Measurements from ENCODE around the gene POLR2B.
"Not testable (repeated sequence)": the region's sequence is repeated elsewhere in the genome, so short reads cannot be mapped to it uniquely, and the experiment has no call there.

The POLR2B gene

GRCh38 chr4:56990109-56990905 lies 11.6 kb downstream of the POLR2B start:
- DNase-seq = no peak

DNA sequence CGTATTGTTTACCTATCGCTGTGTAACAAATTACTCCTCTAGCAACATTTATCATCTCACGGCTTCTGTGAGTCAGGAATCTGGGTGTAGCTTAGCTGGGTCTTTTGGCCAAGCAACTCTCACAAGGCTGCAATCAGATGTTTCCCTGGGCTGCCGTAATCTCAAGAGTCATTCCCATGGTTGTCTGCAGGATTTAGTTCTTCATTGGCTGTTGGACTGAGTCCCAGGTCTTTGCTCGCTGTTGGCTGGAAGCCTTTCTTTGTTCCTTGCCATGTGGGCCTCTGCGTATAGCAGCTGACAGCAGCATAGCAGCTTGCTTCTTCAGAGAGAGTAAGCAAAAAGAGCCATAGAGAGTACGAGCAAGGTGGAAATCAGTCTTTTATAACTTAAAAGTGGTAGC lies 16.8 kb downstream of the POLR2B start:
- peak; percentile 76 for DNase-seq

- DNase-seq = no peak
These were observed 21.1 kb downstream of the POLR2B start for GRCh38 chr4:56999751-57000150.

DNA sequence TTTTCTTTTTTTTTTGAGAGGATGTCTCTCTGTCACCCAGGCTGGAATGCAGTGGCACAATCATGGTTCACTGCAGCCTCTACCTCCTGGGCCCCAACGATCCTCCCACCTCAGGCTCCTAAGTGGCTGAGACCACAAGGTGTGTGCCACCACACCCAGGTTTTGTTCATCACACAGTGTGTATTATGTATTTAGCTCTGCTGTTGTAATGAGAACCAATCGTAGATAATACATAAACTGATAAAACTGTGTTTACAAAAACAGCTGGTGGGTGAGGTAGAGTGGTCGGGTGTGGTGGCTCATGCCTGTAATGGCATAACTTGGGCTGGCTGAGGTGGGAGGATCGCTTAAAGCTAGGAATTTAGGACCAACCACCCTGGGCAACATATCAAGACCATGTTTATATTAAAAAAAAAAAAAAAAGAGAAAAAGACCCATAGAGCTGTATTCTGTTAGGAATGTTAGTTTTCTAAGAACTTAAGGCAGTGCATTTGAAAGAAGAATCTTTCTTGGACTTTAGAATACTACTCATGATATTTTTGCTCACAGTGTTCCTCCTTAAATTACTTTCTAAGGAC lies 34.9 kb downstream of the POLR2B start:
- no peak for DNase-seq

- DNase-seq = no peak
These were observed 40.3 kb downstream of the POLR2B start for GRCh38 chr4:57018980-57019379.

DNA sequence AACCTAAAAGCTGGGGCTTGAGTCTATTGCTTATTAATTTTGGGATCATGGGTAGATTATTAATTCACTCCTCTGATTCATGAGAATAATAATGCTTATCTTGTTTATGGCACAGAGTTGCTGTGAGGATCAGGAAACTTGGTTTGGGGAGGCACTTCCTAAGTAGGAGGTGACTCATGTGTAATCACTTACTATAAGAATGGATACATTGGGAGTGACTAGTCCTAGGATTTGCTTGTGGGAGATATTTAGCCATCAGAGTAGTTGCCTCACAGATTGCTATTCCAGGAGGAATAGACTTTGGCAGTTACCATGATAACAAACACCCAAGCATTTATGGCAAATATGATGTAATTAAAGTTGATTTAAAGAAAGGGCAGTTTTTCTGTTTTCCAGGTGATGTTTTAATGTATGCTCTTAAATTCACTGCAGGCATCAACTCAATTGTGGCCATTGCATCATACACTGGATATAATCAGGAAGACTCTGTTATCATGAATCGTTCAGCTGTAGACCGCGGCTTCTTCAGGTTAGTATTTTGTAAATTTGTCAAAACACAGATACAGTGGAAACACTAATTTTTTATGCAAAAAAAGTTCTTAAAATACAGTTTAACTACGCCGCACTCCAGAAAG lies 41.9 kb downstream of the POLR2B start:
- no peak for DNase-seq

GRCh38 chr4:57023104-57023503 lies 44.4 kb downstream of the POLR2B start:
- no peak for DNase-seq

- DNase-seq = no peak
These were observed 55.8 kb downstream of the POLR2B start for GRCh38 chr4:57034520-57034919.

DNA sequence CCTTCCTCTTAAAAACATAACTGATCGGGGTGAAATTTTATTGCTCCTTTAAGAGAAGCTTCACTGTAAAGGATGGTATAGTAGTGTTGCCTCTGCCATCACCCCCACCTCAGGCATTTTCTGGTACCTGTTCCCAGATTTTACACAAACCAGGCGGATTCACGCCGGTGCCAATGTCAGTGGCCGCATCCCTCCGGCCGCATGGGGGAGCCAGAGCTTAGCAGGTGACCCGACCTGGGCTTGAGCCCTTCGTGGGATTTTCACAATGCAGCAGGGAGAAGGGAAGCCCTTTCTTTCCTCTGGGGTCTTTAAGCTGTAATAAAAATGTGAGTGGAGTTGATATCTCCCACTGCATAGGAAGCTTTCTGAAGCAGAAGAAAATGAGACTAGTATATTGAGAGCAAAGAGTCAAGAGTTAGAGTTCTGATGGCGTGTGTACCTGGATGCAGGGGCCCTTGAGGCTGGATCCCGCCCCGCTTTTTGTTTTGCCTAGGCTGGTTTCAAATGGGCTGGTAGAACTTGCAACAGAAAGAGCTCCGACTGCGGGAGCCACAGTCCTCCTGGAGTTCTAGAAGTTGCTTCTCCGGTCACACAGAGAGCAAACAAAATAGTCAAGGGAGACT lies 59.4 kb downstream of the POLR2B start:
- peak; percentile 53 for DNase-seq

DNA sequence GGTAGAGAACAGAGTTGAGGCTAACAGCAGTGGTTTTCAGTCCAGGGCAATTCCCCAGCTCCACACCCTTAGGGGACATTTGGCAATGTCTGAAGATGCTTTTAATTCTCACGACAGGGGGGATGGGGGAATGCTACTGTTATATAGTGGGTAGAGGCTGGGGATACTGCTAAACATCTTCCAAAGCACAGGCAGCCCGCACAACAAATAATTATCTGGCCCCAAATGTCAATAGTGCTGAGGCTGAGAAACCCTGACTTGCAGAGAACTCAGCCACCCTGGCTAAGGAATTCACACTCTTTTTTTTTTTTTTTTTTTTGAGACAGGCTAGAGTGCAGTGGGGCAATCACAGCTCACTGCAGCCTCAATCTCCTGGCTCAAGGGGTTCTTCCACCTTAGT lies 60.6 kb downstream of the POLR2B start:
- no peak for DNase-seq

DNA sequence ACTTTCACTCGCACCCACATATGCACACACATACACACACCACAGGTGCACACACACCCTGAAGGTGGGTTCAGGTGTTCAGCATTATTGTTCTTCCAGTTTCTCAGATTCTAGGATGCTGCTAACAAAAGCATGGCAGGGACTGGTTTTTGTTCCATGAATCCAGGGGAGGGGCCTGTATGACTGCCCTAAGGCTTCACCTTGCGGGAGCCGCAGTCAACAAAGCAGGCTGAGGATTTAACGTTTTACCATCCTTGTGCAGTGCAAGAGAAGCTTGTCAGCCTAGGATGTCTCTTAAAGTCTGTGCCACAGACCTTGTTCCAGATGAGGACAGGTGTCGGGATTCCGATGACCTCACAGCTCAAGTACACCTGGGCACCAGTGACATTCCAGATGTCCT lies 61.8 kb downstream of the POLR2B start:
- no peak for DNase-seq

DNA sequence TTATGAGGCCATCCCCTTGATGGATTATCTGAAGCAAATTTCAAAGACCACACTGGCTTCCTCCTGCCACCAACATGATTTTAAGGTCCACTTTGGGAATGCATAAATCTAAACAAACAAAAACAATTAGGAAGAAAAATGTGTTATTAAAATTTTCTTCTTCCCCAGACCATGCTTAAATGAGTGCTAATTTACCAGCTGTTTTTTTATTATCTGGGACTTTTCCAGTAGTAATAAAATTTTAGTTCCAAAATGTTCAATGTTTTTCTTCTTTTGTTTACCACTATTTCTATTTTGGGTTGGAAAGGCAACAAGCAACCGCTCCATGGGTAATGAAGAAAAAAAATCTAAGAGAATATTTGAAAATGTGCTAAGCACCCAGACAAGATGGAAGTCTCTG lies 62.3 kb downstream of the POLR2B start:
- no peak for DNase-seq

DNA sequence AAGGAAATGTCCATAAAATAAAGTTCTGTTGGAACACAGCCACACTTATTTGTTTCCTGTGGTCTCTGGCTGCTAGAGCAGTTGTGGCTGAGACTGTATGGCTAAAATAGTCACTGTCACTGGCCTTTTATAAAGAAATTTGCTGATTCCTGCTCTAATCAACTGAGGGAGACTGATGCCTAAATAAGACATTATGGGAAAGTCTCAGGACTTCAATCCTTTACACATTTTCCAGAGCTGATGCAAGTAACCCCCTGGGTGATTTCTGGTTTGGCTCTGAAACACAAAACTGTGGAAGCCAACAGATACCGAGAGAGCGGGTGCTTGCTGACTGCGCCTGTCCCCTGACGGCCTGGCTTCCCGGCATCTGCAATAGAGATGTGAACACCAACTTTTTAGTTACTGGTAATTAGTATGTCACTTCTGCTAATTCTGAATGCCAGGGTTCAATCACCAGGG lies 64.0 kb downstream of the POLR2B start:
- DNase-seq = peak; percentile 63

DNA sequence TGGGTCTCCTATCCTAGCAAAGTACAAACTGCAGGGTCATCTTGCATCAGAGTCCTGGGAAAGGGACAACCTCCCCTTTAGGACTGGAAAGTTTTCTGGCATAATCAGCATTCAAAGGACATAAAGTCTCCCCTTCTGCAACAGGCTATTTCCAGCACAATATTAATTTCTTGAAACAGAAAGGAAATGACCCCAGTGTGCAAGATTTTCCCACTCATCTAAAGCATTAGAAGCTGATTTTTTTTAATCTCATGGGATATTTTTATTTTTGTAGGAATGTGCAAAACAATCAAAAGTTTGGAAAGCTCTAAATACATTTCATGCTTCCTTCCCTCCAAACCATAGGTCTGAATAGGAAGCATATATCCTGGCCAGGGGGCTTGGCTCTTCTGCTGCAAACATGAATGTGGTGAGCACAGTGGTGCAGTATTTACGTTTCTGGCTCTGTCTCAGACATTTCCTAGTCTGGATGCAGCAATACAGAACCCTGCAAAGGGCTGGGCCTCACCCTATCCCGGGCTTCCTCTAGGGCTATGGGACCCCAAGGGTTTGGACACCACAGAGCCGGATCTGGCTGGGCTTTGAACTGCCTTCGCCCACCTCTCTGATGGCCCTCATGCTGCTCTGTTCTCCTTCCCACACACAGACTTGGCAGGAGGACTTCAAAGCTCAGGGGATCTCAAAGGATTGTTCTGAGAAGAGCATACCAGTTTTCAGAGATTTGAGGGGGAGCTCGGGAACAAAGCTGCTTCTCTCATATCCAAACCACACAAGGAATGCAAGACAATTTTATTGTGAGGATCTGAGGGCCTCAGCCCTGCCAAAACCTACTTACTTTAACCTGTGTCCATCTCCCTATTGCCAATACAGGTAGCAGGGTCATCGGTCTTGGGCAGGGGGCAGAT lies 64.9 kb downstream of the POLR2B start:
- DNase-seq = peak; percentile 89

DNA sequence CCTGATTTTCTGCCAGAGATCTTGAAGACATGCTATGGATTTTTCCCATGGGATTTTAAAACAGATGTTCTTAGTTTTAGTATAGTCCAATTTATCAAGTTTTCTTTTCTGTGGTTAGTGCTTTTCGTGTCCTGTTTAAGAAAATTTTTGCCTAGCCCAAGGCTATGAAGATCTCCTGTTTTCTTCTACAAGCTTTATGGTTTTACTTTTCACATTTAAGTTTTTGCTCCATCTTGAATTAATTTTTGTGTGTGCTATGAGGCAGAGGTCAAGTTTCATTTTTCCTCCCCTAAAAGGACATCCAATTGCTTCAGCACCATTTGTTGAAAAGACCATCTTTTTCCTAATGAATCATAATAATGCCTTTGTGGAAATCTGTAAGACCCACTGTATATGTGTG lies 65.6 kb downstream of the POLR2B start:
- DNase-seq = no peak

- DNase-seq = no peak
These were observed 66.3 kb downstream of the POLR2B start for GRCh38 chr4:57044996-57045395.

DNA sequence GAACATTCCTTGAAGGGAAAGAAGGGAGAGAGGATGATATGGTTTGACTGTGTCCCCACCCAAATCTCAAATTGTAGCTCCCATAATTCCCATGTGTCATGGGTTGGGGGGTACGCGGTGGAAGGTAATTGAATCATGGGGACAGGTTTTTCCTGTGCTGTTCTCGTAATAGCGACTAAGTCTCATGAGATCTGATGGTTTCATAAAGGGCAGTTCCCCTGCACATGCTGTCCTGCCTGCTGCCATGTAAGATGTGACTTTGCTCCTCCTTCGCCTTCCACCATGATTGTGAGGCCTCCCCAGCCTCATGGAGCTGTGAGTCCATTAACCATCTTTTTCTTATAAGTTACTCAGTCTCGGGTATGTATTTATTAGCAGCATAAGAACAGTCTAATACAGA lies 68.3 kb downstream of the POLR2B start:
- not testable (repeated sequence) for DNase-seq

DNA sequence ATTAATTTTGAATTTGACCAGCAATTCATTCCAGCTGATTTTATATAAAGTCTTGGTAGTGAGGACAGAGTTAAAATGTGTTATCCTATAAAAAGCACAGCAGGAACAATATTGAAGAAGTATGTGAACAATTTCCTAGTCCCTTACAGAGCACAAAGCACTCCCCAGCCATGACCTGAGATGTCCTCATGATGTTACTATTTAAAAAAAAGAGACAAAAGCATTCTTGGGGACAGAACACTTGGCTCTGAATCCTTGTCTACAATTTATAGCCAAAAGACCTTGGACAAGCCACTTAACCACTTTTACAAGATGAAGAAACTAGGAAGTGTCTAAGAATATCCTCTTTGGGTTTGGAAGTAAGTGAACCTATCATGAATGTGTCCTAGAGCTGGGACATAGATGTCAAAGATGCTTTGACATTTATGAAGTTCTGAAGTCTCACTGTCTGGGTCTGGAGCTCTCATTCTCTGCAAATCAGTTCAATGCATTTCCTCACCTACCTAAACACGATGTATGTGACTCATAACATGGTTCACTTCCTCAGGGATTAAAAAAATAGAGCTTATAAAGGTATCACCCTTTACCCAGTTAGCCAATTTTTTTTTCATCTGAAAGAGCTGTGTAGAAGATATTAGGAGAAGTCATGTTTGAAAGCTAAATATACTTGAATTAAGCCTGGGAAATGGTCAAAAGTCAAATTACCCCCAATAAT lies 70.1 kb downstream of the POLR2B start:
- no peak for DNase-seq

DNA sequence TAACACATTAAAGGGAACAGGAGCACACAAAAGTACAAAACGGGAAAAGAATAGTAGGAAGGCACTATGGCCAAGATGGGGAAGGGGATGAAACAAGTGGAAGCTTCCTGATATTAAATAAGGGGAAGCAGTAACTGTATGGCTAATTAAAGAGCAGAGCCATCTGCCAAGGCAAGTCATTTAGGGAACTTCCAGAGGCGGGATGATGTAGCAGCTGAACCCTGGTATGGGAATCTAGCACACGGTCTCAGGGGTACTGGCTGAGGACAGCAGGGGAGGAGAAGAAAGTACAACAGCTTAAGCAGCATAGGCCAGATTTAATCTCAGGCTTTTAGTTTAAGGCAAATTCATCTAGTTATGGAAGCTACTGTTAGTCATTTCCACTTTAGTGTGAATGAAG lies 72.4 kb downstream of the POLR2B start:
- no peak for DNase-seq

DNA sequence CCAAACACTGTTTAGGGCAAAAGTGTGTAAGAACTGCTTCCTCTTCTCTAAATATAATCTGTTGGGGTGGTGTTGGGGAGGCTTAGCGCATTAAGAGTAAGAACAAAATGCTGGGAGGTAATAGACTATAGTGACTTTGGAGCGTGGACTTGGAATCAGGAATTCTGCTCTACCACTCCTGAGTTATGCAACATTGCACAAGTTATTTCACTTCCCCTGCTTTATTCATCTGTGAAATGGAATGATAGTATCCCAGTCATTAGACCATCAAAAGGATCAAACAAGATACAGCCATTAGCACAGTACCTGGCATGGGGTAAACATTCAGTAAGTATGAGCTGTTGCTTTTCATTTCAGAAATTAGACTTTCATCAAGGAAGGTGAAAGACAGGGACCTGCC lies 72.8 kb downstream of the POLR2B start:
- DNase-seq = no peak

GRCh38 chr4:57053508-57053907 lies 74.8 kb downstream of the POLR2B start:
- DNase-seq = no peak

DNA sequence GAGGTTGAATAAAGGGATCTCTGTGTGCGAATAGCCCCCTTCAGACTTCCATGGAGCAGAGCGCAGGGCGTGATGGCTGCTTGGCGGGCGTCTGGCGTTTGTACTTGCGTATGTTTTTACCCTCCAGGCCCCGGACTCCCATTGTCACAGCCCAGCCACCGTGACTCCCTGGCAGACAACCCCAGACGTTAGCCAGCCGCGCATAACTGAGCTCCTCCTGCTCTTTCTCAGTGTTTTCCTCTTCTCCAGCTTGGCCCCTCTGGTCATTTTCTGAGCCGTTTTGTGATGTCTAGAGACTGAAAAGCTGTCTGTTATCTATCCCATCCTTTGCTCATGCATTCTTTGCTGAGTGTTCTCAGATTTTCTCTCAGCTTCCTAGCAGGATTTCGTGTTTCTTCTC lies 77.2 kb downstream of the POLR2B start:
- DNase-seq = no peak
